SK-N-SH (cell line): Measurements from ENCODE around the gene TRMT44.
"Not testable (repeated sequence)": the region's sequence is repeated elsewhere in the genome, so short reads cannot be mapped to it uniquely, and the experiment has no call there.

Source experiments
- EP300 ChIP-seq, 2 experiments: IDR thresholded peaks; 2 replicates each; pipeline versions ENCODE4 v1.4.0 to v1.6.1; 2012; ENCODE audit warnings: borderline replicate concordance in 1 of 2, low read depth in 1 of 2, low read length in 1 of 2
- EZH2phosphoT487 ChIP-seq: fragments of 200-600 bp; sonication (generic); IDR thresholded peaks from 2 replicates; pipeline ENCODE4 v1.6.1; 2017; ENCODE audit warnings: low read depth, mixed run types, mild to moderate bottlenecking, antibody characterized with exemption, moderate library complexity, borderline replicate concordance
- FOXM1 ChIP-seq: IDR thresholded peaks from 2 replicates; pipeline ENCODE4 v1.4.0; 2012; ENCODE audit warnings: low read depth, mild to moderate bottlenecking
- GATA2 ChIP-seq: sonication (generic); formaldehyde crosslinking; IDR thresholded peaks from 2 replicates; pipeline ENCODE4 v1.5.0; 2020; ENCODE audit warnings: mild to moderate bottlenecking, missing genetic modification reagents
- MXI1 ChIP-seq: IDR thresholded peaks from 2 replicates; pipeline ENCODE4 v1.6.1; 2012; ENCODE audit warnings: mild to moderate bottlenecking, low read depth, low read length, improper control_type of control experiment
- POLR2AphosphoS5 ChIP-seq: IDR thresholded peaks from 2 replicates; pipeline ENCODE4 v1.6.1; 2012; ENCODE audit warnings: low read depth, low read length
- RAD21 ChIP-seq: IDR thresholded peaks from 2 replicates; pipeline ENCODE4 v1.6.1; 2012; ENCODE audit warnings: mild to moderate bottlenecking, low read length
- RXRA ChIP-seq: IDR thresholded peaks from 2 replicates; pipeline ENCODE4 v1.4.0; 2012; ENCODE audit warnings: low read depth, mild to moderate bottlenecking, borderline replicate concordance
- TEAD4 ChIP-seq: IDR thresholded peaks from 2 replicates; pipeline ENCODE4 v1.4.0; 2012; ENCODE audit warnings: mild to moderate bottlenecking, borderline replicate concordance; ENCODE audit not compliant: insufficient read depth
- TF ChIP-seq, protein P1 (sequence below): fragments of 200-600 bp; sonication (generic); IDR thresholded peaks from 2 replicates; pipeline ENCODE4 v1.6.1; 2017; ENCODE audit warnings: antibody characterized with exemption, mild to moderate bottlenecking, moderate library complexity
- TF ChIP-seq, protein P2 (sequence below): IDR thresholded peaks from 2 replicates; pipeline ENCODE4 v1.6.1; 2012; ENCODE audit warnings: mild to moderate bottlenecking, low read depth, low read length, moderate library complexity

DNA sequence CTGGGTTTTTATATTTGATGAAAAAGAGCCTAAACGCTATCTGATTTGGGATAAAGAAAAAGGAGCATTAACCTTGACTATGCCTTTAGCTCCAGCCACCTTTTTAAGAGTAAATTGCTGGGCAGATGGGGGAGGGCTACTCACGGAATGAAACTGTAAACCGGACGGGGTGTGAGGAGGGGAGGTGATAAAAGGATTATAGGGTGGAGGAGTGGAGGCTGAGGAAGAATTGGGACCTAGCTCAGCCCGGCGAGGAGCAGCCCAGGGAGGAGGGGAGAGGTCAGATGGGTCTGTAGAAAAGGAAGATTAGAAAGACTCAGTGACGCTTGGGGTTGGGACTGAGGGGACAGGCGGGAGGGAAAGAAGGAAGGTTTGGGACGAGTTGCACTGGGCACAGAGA is 46.1 kb downstream of the TRMT44 start:
- TF ChIP-seq, protein P1, sequence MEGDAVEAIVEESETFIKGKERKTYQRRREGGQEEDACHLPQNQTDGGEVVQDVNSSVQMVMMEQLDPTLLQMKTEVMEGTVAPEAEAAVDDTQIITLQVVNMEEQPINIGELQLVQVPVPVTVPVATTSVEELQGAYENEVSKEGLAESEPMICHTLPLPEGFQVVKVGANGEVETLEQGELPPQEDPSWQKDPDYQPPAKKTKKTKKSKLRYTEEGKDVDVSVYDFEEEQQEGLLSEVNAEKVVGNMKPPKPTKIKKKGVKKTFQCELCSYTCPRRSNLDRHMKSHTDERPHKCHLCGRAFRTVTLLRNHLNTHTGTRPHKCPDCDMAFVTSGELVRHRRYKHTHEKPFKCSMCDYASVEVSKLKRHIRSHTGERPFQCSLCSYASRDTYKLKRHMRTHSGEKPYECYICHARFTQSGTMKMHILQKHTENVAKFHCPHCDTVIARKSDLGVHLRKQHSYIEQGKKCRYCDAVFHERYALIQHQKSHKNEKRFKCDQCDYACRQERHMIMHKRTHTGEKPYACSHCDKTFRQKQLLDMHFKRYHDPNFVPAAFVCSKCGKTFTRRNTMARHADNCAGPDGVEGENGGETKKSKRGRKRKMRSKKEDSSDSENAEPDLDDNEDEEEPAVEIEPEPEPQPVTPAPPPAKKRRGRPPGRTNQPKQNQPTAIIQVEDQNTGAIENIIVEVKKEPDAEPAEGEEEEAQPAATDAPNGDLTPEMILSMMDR, result not testable (repeated sequence)
- not testable (repeated sequence) for TF ChIP-seq EZH2phosphoT487; EP300 (IDR thresholded peaks at IDR 0.05; ENCODE audit: borderline replicate concordance in 1 of 2, low read depth in 1 of 2, low read length in 1 of 2); RXRA; POLR2AphosphoS5; GATA2; FOXM1; TEAD4; RAD21; MXI1
- TF ChIP-seq, protein P2, sequence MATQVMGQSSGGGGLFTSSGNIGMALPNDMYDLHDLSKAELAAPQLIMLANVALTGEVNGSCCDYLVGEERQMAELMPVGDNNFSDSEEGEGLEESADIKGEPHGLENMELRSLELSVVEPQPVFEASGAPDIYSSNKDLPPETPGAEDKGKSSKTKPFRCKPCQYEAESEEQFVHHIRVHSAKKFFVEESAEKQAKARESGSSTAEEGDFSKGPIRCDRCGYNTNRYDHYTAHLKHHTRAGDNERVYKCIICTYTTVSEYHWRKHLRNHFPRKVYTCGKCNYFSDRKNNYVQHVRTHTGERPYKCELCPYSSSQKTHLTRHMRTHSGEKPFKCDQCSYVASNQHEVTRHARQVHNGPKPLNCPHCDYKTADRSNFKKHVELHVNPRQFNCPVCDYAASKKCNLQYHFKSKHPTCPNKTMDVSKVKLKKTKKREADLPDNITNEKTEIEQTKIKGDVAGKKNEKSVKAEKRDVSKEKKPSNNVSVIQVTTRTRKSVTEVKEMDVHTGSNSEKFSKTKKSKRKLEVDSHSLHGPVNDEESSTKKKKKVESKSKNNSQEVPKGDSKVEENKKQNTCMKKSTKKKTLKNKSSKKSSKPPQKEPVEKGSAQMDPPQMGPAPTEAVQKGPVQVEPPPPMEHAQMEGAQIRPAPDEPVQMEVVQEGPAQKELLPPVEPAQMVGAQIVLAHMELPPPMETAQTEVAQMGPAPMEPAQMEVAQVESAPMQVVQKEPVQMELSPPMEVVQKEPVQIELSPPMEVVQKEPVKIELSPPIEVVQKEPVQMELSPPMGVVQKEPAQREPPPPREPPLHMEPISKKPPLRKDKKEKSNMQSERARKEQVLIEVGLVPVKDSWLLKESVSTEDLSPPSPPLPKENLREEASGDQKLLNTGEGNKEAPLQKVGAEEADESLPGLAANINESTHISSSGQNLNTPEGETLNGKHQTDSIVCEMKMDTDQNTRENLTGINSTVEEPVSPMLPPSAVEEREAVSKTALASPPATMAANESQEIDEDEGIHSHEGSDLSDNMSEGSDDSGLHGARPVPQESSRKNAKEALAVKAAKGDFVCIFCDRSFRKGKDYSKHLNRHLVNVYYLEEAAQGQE, result not testable (repeated sequence)
